Suppressor macrophage (primary cell): ENCODE results near the gene ABCA12.

Source experiments
- DNase-seq, 4 experiments: peaks; one replicate each; pipeline ENCODE4 v3.0.0-alpha.2; 2020 to 2022

The ABCA12 gene

DNA sequence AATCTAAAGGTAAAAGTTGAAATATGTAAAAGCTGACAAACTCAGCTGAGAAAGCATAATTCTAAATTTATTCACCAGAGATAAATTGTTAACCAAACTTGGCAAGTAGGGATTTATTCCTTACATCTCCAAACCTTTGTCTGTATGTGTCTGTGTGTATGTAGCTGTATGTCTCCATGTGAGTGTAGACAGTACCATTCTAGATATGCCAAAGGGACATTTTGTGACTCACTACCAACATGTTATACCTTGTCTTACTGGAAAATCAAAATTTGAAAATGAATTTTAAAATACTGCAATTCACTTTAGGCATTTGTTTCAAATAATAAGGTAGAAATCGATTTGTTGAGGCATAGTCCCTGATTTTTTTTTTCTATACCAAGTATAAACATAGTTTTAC lies 102.1 kb downstream of the ABCA12 start:
- DNase-seq, result no peak

DNA sequence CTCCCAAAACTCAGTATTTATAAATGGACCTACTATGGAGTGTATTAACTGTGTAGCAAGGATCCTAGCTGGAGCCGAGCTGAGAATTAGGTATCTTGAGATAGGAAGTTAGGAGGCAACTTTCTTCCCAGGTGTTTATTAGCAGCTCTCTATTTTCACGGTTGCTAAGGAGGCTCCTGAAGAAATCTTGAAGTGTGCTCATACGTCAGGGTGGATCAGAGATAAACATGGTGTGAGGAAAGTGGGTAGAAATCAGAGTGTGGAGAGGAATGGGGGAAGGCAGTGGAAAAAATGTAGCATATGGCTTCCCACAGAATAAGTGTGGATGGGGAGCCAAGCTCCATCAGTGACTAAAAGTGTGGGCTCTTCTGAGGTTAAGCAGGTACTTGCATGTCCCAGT lies 104.3 kb downstream of the ABCA12 start:
- no peak for DNase-seq

DNA sequence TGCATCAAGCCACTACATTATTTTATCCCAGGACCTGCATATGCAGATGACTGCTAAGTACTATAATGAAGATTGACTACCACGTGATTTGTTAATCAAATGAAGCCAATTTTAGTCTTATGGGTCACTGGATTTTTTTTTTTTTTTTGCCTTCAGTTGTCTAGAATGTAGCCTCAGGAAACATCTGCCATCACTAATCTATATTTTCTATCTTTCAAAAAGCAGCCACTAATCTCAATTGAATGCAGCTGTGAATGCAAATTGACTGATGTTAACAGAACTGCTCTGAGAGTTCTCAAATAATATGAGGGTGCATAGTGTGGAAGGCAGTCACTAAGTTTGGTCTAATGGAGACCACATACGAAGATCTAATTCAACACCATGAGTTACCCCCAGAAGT lies 106.3 kb downstream of the ABCA12 start:
- no peak for DNase-seq

DNA sequence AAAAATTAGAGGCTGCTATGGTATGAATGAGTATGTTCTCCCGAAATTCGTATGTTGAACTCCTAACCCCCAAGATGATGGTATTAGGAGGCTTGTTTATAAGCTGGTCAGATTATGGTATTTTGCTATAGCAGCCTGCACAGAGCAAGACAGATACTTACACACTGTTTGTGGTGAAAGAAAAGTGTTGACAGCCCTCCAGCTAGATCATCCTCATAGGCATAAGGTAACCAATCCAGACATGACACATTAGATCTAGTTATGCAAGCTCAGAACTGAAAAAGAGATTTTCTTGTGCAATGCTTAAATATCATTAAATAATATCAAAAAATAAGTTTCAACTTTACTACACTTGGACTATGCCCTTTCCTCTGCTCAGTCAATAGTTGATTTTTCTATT lies 107.1 kb downstream of the ABCA12 start:
- no peak for DNase-seq

DNA sequence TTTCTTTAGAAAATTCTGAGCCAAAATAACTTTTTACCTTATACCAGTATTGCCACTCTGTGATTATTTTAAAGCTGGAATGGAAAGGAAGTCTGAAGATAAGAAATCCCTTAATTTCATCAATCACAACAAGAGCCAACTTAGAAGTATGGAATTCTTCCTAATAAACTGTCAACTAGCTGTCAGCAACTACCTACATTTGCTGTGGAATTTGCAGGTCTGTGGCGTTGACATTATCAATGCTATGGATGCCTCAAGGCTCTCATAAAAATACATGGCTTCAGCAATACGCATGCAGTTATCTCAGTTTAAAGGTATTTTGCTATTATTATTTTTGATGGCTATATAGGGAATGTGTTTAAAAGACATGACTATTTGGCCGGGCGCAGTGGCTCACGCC lies 108.5 kb downstream of the ABCA12 start:
- no peak for DNase-seq

DNA sequence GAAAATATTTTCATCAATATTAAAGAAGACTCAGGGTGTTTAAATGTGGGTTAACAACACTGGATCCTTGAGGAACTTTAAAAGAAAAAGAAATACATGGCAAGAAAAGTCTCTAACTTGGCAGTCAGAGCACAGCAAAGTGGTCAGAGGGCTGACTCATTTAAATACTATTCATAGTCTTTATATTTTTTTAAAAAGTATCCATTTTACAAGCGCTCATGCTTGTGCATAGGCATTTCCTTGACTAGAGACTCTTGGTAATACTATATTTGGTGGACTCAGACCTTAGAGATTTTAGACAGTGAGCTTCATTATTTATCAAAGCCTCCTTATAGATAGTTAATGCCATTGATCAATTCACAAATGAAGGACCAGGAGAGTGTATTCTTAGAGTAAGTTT lies 110.2 kb downstream of the ABCA12 start:
- no peak for DNase-seq

DNA sequence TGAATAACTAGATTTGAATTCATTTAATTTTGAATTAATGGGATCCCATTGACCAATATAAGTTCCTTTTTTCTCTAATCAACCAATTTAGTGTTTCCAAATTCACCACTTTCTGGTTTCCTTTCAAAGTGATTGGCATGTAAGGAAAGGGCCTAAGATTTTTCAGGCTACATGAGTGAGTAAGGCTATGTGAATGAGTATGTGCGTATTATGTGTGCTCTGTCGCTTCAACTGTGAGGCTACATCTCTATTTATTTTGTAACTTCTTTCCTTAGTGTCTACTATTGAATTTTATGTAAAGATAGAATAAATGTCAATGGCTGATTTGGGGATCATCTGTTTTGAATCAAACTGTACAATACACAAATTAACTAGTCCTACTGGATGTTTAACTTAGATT lies 110.6 kb downstream of the ABCA12 start:
- no peak for DNase-seq

DNA sequence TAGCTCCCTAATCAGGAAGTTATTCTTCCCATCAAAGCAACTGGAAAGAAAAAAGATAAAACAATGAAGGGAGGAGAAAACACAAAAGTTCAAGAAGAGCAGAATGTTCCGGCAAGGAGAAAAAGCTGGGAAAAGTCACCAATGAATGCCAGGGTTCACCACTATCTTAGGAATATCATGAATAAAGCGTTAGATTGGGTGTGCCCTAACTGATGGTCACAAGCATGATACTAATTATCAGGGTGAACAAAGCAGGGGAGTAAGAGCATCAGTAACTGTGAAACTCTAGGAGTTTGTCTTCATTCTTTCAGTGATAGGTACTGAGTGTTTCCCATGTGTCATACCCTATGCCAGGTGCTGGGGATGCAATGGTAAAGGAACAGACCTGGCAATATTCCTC lies 115.5 kb downstream of the ABCA12 start:
- no peak for DNase-seq

DNA sequence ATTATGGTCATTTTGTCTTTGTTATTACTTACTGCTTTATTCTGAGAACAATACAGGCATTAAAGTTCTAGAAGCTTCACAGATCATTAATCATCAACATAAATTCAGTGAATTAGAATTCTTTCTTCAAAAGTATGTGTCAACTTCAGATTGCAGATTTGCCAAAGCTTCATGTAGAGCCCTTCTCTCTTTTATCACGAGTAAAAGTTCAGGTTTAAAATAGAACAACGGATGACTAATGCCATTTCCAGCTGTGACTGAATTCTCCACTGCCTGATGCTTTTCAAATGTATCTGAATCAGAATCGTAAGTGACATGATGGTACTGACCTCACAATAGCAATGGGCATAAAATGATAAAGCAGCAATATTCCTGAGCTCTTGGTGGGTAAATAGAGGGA lies 116.0 kb downstream of the ABCA12 start:
- no peak for DNase-seq

DNA sequence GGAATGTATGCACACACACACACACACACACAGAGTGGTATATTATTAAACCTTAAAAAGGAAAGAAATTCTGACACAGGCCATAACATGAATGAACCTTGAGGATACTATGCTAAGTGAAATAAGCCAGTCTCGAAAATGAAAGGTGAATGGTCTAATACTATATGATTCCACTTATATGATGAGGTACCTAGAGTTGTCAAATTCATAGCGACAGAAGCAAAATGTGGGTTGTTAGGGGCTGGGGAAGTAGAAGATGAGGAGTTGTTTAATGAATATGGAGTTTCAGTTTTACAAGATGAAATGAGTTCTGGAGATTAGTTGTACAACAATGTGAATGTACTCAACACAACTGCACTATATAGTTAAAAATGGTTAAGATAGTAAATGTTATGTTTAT lies 118.1 kb downstream of the ABCA12 start:
- no peak for DNase-seq

DNA sequence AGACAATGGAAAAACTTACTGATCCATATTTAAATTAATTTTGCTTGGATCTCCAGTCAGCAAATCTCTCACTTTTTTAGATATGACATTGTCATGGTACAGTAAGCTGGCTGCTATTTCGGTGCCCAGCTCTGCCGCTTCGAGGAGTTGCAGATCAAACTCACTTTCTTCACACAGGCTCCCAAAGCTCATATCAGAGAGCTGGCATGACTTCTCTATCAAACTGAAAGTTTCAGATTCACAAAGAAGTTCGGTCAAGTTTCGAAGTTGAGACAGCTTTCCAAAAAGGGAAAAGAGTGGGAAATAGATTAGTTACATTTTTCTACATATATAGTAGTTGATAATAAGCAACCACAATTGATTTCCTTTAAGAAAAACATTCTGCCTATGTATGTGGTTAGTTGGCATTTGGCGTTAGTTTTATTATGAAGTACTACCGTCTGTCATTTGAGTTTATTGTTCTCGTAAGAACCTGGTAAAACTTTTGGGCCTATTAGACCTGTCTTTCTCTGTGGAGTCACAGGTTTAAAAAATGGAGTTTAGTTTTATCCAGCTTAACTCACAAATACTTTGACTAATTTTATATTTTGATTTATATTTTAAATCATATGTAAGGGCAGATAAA lies 118.8 kb downstream of the ABCA12 start:
- DNase-seq, result no peak

DNA sequence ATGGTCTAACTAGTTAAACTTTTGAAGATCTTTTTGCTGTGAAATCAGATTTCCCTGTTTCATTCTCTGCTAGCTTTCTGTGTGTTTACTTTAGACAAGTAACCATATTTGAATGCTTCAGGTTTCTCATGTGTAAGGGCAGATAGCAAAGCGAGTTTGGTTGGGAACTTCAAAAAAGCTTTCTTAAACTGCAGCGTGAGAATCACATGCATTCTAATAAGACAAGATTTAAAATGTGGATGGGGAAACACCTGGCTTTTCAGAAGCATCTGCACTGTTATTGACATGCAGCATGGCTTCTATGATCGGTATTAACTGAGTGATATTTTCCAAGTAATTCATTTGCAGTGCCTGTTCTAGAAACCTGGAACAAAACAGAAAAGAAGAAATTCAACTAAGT lies 119.3 kb downstream of the ABCA12 start:
- DNase-seq, result no peak

DNA sequence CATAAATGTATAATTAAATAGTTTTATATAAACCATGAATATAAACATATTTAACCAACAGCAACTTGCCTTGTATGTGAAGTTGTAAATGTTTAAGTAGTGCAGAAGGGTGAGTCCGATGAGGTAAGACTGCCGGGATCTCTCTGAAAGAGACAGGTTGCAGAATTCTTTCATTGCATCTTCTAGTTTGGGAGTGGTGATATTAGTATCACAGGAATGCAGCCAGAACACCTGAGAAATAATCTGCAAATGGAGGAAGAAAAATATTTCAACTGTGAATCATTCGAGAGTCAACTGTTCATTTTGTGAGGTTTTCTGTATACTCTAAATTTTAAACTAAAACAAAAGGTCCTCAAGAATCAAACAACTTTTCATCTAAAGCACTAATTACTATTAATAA lies 123.0 kb downstream of the ABCA12 start:
- DNase-seq, result no peak

DNA sequence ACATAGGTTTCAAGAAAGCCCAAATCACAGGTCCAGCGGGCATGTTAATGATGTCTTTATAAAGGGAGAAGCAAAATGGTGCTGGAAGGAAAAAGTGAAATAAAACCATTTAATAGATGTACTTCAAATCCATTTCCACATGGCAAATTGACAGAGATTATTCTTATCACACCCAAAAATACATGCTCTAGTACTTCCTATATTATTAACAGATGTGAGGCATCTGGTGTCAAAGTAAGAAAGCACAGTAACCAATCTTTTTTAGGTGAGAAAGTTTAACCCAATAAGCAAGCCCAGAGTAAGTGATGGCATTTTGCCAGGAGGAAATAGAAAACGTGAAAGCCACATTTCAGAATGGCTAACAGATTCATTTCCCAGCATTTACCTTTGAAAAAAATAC lies 128.0 kb downstream of the ABCA12 start:
- no peak for DNase-seq

DNA sequence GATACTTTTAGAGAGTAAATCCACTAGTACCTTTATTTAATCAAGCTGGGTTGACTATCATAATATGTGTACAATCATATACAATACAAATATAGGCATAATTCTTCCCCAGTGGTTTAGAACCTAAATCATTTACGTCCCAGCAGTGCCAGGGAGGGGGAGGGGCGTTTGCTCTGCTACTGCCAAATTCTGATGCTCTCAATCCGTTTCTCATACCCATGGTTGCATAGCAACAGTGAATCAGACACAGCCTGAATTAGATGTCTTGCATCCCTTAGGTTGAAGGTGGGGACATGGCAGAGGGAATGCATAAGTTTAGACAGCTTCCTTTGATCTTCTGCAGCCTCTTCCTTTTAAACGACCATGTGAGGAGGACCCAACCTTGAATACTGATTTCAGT lies 135.4 kb downstream of the ABCA12 start:
- no peak for DNase-seq

DNA sequence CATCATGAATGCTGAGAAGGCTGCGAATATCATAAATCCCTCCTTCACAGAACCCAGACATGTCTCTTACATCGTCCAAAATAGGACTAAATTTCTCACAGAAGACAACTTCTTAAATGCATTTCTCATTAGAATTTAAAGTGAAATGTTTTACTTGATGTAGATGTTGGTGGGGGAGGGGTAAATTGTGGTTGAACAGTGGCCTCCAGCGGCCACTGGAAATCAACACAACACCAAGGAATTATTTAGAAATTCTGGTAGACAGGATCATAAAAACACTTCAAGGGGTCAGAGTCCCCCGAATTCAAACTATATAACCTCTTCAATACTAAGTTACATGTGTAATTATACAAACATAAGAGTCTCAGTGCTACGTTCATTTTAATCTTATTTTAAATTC lies 135.9 kb downstream of the ABCA12 start:
- peak; percentile 12 to 40 (median 22) for DNase-seq

DNA sequence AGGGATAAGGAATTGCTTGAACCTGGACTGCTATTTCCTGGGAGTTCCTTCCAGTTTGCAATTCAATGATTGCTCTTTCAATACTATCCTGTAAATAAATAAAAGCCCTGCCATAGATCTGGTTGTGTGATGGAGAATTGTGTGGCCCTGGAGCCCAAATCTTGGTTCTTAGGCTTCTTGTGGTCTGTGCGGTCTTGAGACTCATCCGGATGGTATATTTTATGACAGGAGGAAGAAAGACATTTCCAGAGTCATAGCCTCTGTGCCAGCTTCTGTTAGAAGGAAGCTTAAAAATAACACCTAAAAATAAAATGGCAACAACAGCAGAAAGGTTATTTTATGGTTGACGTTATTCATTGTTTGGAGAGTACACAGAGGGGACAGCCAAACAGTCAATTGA lies 137.7 kb downstream of the ABCA12 start:
- no peak for DNase-seq

DNA sequence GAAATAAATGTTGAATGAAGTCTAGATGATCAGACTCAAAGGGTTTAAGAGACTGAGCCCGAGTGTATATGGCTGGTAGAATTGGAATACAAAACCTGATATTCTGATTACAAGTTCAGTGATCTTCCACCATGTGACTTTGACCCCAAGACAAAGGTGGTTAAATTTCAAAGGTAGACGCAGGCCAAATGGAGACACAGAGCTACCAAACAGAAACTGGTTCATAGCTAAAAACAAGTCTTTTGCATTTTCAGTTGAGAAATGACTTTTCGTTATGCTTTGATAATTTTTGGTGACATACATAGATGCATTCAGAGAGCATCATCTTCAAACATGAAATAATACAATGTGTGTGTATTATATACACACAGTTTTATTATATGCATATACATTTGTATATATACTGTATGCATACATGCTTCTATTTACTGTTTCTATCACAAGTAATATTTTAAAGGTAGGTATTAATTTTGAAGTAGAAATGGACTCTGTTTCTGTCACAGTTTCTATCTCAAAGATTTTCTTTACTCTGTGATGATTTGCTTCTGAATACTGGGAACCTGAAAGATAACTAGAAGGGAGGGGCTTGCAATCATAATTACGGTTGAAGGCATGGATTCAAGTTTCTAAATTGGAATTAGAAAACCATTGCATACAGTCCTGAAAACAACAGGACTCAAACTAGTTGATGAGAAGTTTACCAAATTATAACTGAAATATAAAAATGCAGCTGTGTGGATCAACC lies 142.3 kb downstream of the ABCA12 start:
- DNase-seq, result no peak

DNA sequence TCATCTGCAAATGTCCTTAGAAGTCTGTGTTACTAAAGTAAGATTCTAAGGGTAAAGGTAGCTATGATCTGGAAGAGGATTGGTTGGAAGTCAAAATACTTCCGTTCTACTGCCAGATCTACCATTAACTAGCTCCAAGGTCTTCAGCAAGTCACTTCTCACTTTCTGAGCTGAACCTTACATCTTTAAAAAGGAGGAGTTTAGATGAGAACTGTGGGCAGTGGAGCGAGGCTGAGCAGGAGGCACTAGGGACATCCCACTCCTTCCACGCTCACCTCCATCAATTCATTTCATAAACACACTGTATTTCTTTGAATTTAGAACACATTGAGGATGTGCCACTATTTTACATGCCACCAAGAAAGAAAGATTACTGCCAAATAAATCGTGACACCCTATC lies 143.0 kb downstream of the ABCA12 start:
- no peak for DNase-seq

DNA sequence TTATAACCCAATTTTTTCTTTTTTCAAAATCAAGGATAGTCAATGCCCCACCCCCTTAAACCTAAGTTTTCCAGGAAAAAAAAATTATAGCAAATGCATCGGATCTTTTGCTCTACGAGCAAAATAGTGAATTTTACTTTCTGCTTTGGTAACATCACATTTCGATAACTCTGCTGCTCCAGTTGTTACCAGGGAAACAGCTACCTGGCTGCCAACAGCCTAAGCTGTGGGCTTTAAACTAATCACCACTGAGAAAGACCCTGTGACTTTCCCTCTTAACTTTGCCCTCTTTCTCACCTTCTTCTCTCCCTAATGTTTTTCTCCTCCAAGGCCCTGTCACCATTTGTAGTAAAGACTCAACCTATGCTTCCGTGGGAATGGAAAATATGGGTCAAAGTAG lies 145.5 kb downstream of the ABCA12 start:
- DNase-seq, result no peak

DNA sequence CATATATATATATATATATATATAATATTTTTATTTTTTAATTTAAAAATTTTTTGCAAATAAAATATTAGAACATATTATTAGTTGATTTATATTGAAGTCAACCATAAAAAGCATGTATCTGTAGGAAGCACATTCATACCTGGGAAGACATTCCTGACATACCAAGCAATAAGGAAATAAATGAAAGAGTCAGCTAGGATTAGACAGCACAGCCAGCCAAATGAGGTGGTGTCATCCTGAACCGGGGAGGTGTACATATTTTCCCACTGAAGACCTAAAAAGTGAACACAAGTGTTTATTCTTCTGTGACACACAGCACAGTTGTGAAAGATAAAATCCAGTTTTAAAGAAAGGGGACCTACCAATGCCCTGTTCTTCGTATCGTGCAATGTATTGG lies 149.2 kb downstream of the ABCA12 start:
- no peak for DNase-seq

DNA sequence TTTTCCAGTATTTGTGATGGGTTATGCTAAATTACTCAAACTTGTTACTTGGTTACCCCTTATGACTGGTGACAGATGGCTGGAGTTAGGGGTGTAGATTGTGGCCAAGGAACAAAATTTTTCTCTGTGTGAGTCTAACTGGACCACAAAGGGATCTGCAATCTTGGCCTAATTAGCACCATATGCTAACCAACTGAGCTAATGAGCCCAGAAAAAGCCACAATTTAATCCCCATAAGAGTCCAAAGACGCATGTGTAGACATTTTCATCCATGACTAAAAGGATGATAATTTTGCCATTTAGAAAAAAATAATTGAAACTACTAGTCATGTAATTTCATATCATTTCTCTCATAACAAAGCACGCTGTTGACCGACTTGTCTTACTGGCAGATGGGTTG lies 151.2 kb downstream of the ABCA12 start:
- DNase-seq, result no peak

DNA sequence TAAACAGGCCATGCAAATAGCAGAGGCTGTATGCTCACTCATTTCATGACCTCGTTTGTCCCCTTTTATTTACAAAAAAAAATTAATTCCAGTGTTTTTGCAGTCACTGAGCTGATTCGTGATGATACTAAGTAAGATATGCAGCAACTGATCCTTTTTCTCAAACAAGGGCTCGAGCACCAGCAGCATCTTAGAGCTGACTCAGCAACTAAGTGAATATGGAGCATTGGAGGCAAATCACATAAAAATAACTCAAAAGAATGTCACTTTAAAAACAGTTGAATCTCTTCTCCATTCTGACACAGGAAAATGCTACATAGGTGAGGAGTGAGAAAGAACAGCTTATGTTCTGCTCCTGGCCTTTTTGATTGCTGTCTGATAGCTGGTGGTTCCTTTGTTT lies 152.8 kb downstream of the ABCA12 start:
- DNase-seq, result no peak

DNA sequence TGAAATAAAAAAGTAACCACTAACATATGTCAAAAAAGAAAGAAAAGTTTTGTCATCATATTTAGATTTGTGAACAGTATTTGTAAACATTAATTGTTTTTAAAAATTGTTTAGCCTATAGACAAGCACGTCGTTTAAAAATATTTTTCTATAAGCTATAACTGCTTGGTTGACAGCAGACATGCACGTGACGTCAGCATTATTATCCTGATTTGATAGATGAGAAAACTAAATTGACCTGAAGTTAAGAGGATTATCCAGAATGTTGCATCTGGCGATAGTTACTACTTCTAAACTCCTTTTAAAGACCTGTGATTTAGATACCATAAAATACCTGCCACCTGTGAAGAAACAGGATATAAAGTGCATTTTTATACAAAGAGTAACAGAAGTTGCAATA lies 172.0 kb downstream of the ABCA12 start:
- no peak for DNase-seq

DNA sequence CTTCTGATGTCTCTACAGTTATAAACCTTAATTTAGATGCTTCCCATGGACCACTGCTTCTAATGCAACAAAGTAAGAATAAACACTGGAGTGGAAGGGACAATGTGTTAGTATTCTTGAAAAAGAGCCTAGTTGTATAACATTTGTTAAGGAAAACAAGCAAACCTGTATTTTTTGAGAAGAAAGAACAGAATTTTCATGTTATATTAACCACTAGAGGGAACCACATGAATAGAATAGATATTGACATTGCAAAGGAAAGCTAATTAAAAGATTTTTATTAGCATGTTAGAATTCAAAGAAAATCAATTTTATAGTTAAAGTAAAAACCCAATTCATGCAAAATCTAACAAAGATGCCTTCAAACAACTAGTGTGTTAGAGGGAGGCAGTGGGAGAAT lies 177.7 kb downstream of the ABCA12 start:
- DNase-seq, result peak in 1 of 4 experiments; percentile 6
